ENCODE data around the gene ZDHHC7.

DNA sequence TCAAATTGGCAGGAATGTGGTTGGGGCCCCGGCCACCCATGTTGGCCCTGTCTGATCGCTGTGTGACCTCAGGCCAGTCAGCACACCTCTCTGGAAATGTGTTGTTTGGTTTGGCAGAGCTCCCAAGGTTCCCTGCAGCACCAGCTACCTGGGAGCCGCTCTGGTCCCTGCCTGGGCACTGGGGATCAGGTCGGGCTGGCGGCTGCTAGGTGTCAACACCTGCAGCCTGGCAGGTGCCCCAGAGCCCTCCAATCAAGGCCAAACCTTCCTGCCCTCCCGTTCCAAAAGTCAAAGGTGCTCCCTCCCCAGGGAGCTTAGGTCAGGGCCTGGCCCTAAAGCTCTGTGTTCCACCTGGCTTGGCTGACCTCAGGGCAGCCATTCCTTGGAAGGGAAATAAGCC, 55.9 kb downstream of the ZDHHC7 start:
- TF ChIP-seq, protein P1, sequence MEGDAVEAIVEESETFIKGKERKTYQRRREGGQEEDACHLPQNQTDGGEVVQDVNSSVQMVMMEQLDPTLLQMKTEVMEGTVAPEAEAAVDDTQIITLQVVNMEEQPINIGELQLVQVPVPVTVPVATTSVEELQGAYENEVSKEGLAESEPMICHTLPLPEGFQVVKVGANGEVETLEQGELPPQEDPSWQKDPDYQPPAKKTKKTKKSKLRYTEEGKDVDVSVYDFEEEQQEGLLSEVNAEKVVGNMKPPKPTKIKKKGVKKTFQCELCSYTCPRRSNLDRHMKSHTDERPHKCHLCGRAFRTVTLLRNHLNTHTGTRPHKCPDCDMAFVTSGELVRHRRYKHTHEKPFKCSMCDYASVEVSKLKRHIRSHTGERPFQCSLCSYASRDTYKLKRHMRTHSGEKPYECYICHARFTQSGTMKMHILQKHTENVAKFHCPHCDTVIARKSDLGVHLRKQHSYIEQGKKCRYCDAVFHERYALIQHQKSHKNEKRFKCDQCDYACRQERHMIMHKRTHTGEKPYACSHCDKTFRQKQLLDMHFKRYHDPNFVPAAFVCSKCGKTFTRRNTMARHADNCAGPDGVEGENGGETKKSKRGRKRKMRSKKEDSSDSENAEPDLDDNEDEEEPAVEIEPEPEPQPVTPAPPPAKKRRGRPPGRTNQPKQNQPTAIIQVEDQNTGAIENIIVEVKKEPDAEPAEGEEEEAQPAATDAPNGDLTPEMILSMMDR (IDR thresholded peaks at IDR 0.05; ENCODE audit: low read length) = no peak
- TF ChIP-seq EZH2 (IDR thresholded peaks at IDR 0.05; ENCODE audit: borderline replicate concordance, low read length) = no peak

All from OCI-LY1 (cell line).